H7 (cell line): Measurements from ENCODE around the gene MCUB. TPM values are rescaled to one million over a fixed set of nuclear protein-coding genes. Genes with fewer than 3 reads are reported as not detected.
"Not testable (repeated sequence)": the region's sequence is repeated elsewhere in the genome, so short reads cannot be mapped to it uniquely, and the experiment has no call there.

Source experiments
- DNase-seq: peaks from one replicate; pipeline ENCODE4 v3.0.0; 2012
- H3K27me3 ChIP-seq: 2 replicates; pipeline ENCODE4 v1.6.0; 2011; ENCODE audit warnings: mild to moderate bottlenecking, low read length; ENCODE audit not compliant: control insufficient read depth, insufficient read depth
- H3K36me3 ChIP-seq: replicated peaks from 2 replicates; pipeline ENCODE4 v1.5.1; 2011; ENCODE audit warnings: low read length; ENCODE audit not compliant: control insufficient read depth, insufficient read depth
- H3K4me3 ChIP-seq: 2 replicates; pipeline ENCODE4 v1.5.1; 2011; ENCODE audit warnings: low read depth, mild to moderate bottlenecking, control low read depth, low read length, moderate library complexity; ENCODE audit not compliant: insufficient read depth
- total RNA-seq: library from RNA; depleted of rRNA; stranded (reverse); fragments of >200 nt; shearing (Covaris generic); gene quantifications from 2 replicates; pipeline ENCODE4 v1.2.3, GENCODE V29; 2014

Gene MCUB
- total RNA-seq, 1 experiment from 2014 or later, result 18.1 TPM

DNA sequence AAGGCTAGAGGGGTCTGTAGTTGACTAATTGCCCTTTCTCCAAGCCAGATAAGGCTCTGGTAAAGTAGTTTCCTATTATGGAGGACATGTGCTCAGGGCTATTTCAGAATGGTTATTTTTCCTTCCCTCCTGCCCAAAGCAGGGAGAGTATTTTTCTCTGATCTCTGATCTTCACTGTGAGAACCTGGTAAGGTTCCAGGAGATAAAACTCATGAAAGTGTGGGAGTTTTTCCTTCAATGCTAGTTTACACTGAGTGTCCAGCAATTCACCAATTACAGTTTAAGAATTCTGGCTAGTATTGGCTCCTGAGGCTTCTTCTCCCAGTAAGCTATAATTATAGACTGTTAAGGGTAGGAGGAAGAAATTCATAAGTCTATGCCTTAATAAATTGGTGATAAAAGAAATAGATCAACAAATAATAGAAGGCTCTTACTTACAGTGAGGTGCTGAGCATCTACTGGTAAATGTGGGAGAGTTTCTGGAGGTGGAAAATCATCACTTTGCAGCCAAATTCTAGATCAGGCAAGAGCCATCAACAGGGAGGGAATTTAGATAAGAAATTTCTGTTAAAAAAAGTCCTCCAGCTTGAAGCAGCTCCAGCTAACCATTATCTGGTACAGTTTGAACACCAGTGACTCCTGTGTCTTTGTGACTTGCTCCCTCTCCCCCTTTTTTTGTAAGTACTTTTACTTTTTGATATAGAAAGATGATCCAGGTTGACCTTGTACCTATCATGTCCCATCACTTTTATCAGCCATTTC is 112.3 kb downstream of the MCUB start:
- DNase-seq, result no peak
- no peak overlapping the region for H3K4me3 ChIP-seq
- H3K36me3 ChIP-seq, result no peaks in the 10 kb centered on the region
- H3K27me3 ChIP-seq, result no peaks in the 10 kb centered on the region

DNA sequence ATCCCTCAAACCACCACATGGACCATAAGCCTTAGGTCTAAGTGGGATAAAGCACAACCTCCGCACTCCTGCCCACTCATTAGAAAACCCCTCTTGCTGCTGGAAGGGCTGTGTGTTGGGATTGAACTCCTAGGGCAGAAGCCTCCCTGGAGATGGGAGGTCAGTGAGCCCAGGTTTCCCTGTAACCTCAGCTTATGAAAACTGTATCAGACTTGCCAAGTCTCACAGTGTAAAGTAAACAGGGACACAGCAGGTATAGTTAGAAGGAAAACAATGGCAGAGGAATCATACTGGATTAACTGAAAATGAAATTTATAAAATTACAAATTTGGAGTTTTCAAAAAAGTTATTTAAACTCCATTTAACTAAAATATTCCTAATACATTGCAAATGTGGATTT is 113.3 kb downstream of the MCUB start:
- no peaks in the 10 kb centered on the region for H3K36me3 ChIP-seq
- H3K4me3 ChIP-seq, result no peak overlapping the region
- DNase-seq, result no peak
- no peaks in the 10 kb centered on the region for H3K27me3 ChIP-seq

- no peak for DNase-seq
- H3K27me3 ChIP-seq, result no peaks in the 10 kb centered on the region
- no peak overlapping the region for H3K4me3 ChIP-seq
- no peaks in the 10 kb centered on the region for H3K36me3 ChIP-seq
These were observed 115.1 kb downstream of the MCUB start for GRCh38 chr4:109675181-109675580.

DNA sequence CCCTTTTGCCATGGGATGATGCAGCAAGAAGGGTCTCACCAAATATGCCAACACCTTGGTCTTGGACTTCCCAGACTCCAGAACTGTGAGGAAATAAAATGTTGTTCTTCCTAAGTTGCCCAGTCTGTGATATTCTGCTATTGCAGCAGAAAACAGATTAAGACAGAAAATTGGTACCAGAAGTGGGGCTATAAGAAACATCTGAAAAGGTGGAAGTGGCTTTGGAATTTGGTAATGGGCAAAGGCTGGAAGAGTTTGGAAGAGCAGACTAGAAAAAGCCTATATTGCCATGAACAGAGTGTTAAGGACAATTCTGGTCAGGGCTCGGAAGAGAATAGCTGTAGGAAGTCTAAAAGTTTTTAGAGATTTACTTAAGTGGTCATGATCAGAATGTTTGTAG is 115.8 kb downstream of the MCUB start:
- Histone ChIP-seq H3K36me3 (no peaks in the 10 kb centered on the region), H3K4me3 (no peak overlapping the region), H3K27me3 (no peaks in the 10 kb centered on the region)
- no peak for DNase-seq

DNA sequence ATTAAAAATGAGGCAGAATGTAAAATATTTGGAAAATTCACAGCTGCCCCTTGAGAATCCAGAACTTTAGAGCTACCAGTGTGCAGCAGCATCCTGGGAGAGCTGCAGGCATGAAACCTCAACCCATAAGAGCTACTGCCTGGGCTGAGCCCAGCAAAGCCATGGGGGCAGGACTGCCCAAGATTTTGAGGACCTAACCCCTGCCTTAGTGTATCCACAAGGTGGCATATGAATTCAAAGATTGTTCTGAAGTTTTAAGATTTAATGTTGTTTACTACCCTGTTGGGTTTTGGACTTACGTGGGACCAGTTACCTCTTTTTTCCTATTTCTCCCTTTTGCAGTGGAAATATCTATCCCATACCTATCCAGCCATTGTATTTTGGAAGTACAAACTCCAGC is 116.8 kb downstream of the MCUB start:
- no peaks in the 10 kb centered on the region for H3K27me3 ChIP-seq

GRCh38 chr4:109678472-109678871 is 118.4 kb downstream of the MCUB start:
- not testable (repeated sequence) for H3K36me3 ChIP-seq, H3K27me3 ChIP-seq, H3K4me3 ChIP-seq, DNase-seq

More for the DNA sequence above, 116.8 kb downstream of the MCUB start:
- no peak for DNase-seq
- no peaks in the 10 kb centered on the region for H3K36me3 ChIP-seq
- no peak overlapping the region for H3K4me3 ChIP-seq

GRCh38 chr4:109678925-109679324 is 118.9 kb downstream of the MCUB start:
- not testable (repeated sequence) for H3K27me3 ChIP-seq, H3K36me3 ChIP-seq, H3K4me3 ChIP-seq, DNase-seq

GRCh38 chr4:109682875-109683274 is 122.8 kb downstream of the MCUB start:
- DNase-seq, result peak; percentile 32
- no peaks in the 10 kb centered on the region for H3K27me3 ChIP-seq
- H3K4me3 ChIP-seq, result no peak overlapping the region
- H3K36me3 ChIP-seq, result no peaks in the 10 kb centered on the region; the same call in 1 of the 2 replicates

GRCh38 chr4:109683621-109684253 is 123.7 kb downstream of the MCUB start:
- Histone ChIP-seq H3K27me3 (no peaks in the 10 kb centered on the region), H3K36me3 (no peaks in the 10 kb centered on the region; the same call in 1 of the 2 replicates), H3K4me3 (no peak overlapping the region)
- no peak for DNase-seq

DNA sequence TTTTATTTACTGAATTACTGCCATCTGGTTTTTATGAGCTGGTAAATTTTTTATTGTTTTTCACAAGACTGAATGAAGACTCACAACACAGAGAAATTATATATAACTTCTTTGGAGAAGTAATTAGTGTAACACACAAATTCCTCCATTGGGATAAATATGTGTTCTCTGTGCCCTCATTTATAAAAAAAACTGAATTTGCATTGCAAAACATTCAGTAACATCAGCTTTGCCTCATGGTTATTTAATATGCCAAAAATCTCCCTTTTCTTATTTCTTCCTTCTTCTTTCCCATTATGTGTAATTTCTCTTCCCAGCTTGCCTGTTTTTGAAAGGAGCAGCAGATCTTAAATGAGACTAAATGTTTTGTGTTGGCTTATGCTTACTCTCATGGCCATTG is 124.7 kb downstream of the MCUB start:
- Histone ChIP-seq H3K27me3 (no peaks in the 10 kb centered on the region), H3K36me3 (no peaks in the 10 kb centered on the region; the same call in none of the 2 replicates), H3K4me3 (no peak overlapping the region)
- DNase-seq, result no peak

DNA sequence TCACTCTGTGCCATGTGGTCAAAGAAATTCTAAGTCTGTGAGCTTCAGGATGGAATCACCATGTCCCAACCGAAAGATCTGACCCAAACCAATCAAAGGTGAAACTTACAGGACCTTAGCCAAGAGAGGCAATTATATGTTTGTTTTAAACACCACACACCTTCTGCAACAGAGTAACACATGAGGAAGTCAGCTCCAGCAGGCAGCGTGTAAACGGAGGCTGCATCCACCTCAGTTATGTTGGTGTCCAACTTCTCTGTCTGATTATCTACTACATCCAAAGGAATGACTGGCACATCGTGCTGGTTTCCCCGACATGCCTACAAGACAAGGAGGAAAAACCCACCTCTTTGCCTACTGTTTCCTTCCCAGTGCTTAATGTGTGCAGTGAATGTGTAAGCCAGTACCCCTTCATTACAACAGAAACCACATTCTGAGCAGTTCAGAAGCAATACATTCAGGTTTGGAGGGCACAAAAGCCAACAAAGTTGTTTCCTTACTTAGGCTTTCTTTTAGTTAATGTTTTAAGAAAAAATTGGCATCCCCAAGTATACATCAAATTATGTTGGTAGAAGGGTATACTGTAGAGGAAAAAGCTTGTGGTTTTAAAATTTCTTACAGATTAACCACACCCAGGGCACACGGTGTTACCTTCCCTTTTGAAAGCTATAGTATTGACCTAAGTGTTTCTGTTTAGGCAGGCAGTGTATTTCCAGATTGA is 130.8 kb downstream of the MCUB start:
- no peak for DNase-seq
- H3K27me3 ChIP-seq, result no peaks in the 10 kb centered on the region
- H3K36me3 ChIP-seq, result peaks cover 6% of the 10 kb centered on the region
- H3K4me3 ChIP-seq, result no peak overlapping the region

DNA sequence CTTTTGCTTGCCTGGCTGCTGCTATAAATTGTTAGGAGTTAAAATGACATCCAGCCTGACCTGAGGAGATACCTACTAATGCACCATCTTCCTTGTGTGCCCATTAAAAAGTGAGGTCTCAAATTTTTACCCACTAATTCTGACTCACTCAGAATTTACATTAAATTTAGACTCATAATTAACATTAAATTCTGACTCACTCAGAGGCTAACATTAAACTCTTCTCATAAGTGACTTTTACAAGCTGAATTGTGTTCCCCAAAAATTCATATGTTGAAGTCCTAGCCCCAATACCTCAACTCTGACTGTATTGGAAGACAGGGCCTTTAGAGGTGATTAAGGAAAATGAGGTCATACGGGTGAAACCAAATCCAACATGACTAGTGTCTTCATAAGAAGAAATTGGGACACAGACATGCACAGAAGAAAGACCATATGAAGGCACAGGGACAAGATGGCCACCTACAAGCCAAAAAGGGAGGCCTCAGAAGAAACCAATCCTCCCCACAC is 131.4 kb downstream of the MCUB start:
- H3K36me3 ChIP-seq, result peaks cover 6% of the 10 kb centered on the region

GRCh38 chr4:109698656-109699055 is 138.6 kb downstream of the MCUB start:
- Histone ChIP-seq H3K27me3 (no peaks in the 10 kb centered on the region), H3K4me3 (no peak overlapping the region), H3K36me3 (peaks cover 3% of the 10 kb centered on the region)
- DNase-seq, result no peak

More for the DNA sequence above, 131.4 kb downstream of the MCUB start:
- Histone ChIP-seq H3K4me3 (no peak overlapping the region), H3K27me3 (no peaks in the 10 kb centered on the region)
- no peak for DNase-seq

GRCh38 chr4:109699553-109700225 is 139.6 kb downstream of the MCUB start:
- Histone ChIP-seq H3K4me3 (no peak overlapping the region), H3K27me3 (no peaks in the 10 kb centered on the region), H3K36me3 (peaks cover 3% of the 10 kb centered on the region)
- no peak for DNase-seq
